ENCODE measurements around the gene ADM2.
"Not testable (repeated sequence)": the region's sequence is repeated elsewhere in the genome, so short reads cannot be mapped to it uniquely, and the experiment has no call there.

Gene ADM2, protein sequence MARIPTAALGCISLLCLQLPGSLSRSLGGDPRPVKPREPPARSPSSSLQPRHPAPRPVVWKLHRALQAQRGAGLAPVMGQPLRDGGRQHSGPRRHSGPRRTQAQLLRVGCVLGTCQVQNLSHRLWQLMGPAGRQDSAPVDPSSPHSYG

DNA sequence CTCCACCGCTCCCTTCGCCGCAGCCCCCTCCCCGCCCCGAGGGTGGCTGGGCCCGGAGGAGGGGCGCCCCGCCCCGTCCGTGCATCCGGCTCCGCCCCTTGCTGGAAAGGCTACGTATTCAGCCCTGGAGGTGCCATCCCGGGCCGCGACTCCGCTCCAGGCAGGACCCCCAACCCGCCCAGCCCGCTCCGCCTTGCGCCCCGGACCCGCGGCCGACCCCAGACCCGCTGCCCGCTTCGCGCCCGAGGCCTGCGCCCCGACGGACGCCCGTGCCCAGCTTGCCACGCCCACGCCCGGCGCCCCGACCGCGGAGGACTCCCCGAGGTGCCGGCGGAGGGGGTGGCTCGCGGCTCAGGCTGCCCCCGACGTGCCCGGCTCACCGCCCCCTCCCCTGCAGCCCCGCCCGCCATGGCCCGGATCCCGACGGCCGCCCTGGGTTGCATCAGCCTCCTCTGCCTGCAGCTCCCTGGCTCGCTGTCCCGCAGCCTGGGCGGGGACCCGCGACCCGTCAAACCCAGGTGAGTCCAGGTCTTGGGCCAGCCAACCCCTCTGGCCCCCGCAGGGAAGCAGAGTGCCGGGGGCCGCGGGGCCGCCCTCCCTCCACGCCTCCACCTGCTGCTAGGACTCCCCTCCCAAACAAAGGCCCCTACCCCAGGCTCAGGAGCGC, at the start of gene ADM2:
Gene ADM2 (plus strand): TSS at position 104 of the 667 bp plus-strand sequence. CDS start 305 bp downstream, at position 409.
- TF ChIP-seq, protein P1, sequence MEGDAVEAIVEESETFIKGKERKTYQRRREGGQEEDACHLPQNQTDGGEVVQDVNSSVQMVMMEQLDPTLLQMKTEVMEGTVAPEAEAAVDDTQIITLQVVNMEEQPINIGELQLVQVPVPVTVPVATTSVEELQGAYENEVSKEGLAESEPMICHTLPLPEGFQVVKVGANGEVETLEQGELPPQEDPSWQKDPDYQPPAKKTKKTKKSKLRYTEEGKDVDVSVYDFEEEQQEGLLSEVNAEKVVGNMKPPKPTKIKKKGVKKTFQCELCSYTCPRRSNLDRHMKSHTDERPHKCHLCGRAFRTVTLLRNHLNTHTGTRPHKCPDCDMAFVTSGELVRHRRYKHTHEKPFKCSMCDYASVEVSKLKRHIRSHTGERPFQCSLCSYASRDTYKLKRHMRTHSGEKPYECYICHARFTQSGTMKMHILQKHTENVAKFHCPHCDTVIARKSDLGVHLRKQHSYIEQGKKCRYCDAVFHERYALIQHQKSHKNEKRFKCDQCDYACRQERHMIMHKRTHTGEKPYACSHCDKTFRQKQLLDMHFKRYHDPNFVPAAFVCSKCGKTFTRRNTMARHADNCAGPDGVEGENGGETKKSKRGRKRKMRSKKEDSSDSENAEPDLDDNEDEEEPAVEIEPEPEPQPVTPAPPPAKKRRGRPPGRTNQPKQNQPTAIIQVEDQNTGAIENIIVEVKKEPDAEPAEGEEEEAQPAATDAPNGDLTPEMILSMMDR (IDR thresholded peaks at IDR 0.05; ENCODE audit: low read depth, low read length, missing control alignments) = no peak
- H3K4me3 ChIP-seq (ENCODE audit: low read depth, low read length) = peak within 1 kb of the TSS; percentile 34
- in situ Hi-C loops (cut with HindIII; ENCODE audit: low sequenced_read_pairs) = loop anchor here (10.0 kb wide), 1 partner anchor 127 kb away; no protein-coding TSS in a partner anchor
- DNase-seq (ENCODE audit: low read depth) = no peak

DNA sequence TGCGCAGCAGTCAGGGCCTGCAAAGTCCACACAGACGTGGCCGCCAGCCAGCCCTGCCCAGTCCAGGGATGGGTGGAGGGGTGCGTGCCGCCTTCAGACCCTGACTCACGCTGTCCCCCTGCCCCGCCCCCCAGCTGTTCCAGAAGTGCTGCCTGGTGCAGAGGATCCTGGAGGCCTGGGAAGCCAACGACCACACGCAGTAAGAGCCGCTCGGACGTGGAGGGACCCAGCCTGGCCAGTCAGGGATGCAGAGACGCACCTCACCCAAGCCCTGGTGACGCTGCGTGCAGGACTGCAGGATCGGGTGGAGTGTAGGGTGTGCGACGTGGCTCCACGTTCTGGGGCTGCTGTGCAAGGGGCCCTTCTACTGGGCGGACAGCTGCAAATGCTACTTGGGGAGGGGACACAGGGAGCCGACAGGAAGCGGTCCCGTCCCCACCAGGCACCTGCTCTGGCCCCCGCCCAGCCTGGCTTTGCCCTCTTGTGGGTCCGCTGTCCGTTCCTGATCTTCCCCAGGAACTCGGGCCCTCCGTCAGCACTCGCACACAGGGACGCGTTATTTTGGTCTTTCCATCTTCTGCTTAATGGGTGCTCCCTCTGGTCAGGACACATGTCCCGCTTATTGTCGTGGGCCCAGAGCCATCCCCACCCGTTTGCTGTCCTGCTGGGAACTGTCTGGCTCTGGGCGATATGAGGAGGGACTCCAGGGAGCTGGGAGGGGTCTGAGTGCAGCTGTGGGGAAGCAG, 49.0 kb upstream of the ADM2 start:
- H3K4me3 ChIP-seq (ENCODE audit: low read depth, low read length) = no peak overlapping the region
- TF ChIP-seq, protein P1 (IDR thresholded peaks at IDR 0.05; ENCODE audit: low read depth, low read length, missing control alignments) = no peak
- DNase-seq (ENCODE audit: low read depth) = no peak
- in situ Hi-C loops (cut with HindIII; ENCODE audit: low sequenced_read_pairs) = no loop called here

DNA sequence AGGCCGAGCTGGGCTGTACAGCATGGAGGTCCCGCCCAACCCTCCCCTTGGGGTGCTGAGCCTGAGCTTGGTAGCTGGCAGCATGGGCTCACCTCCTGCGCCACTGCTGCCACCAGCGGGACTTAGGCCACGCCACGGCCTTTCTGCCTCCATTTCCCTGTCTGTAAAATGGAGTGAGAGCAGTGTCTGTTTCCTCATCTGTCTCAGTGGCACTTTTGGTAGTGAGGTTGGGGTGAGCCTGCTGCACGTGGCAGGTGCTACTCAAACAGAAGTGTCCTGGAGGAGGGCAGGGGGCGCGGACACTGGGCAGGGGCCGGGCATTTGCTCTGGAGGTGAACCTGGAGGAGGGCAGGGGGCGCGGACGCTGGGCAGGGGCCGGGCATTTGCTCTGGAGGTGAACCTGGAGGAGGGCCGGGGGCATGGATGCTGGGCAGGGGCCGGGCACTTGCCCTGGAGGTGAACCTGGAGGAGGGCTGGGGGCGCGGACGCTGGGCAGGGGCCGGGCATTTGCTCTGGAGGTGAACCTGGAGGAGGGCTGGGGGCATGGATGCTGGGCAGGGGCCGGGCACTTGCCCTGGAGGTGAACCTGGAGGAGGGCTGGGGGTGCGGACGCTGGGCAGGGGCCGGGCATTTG, 48.3 kb upstream of the ADM2 start:
- in situ Hi-C loops (cut with HindIII; ENCODE audit: low sequenced_read_pairs); DNase-seq (ENCODE audit: low read depth); H3K4me3 ChIP-seq (ENCODE audit: low read depth, low read length): not testable (repeated sequence)

DNA sequence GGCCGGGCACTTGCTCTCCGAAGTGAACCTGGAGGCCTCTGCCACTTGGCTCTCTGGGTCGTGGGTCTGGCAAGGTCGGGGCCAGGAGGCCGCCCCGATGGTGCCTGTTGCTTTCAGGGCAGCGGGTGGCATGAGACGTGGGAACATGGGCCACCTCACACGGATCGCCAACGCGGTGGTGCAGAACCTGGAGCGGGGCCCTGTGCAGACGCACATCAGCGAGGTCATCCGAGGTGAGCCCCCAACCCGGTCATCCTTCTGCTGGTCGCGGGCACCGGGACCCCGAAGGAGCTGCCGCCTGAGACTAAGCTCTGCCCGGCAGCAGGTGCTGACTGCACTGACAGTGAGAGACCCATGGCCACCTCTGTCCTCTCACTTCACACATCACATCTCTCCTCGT, 46.5 kb upstream of the ADM2 start:
- TF ChIP-seq, protein P1 (IDR thresholded peaks at IDR 0.05; ENCODE audit: low read depth, low read length, missing control alignments) = no peak
- in situ Hi-C loops (cut with HindIII; ENCODE audit: low sequenced_read_pairs) = no loop called here
- no peak overlapping the region for H3K4me3 ChIP-seq (ENCODE audit: low read depth, low read length)
- DNase-seq (ENCODE audit: low read depth) = no peak

DNA sequence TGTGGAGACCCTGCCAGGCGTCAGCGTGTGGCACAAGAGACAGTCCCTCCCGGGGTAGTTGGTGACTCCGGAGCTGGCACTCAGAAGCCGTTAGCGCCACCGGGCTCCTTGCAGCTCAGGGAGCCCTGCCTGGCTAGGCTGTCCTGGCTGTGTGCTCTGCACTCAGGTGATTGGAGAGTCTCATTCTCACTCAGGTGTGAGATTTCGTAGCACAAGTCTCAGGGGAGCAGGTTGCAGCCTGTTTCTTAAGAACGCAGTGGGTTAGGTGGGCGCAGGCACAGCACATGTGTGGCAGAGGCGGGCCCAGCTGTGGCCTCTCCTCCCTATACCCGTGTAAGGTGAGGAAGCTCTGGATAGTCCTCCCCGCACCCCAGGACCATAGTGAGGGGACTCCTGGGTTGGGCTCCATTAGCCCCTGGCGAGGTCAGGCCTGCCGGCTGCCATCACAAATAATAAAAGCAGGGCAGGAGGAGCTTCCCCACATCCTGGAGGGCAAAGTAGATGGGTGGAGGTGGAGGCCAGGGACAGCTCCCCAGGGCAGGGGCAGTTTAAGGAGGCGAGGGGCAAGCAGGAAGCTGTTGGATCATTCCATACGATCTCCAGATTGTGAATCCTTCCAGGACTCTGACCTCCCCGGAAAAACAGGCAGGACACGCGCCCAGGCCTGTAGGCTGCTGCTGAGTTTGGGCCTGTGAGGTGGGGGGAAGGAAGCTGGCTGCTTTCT, 45.9 kb upstream of the ADM2 start:
- TF ChIP-seq, protein P1 (IDR thresholded peaks at IDR 0.05; ENCODE audit: low read depth, low read length, missing control alignments) = no peak
- in situ Hi-C loops (cut with HindIII; ENCODE audit: low sequenced_read_pairs) = no loop called here
- H3K4me3 ChIP-seq (ENCODE audit: low read depth, low read length) = no peak overlapping the region

DNA sequence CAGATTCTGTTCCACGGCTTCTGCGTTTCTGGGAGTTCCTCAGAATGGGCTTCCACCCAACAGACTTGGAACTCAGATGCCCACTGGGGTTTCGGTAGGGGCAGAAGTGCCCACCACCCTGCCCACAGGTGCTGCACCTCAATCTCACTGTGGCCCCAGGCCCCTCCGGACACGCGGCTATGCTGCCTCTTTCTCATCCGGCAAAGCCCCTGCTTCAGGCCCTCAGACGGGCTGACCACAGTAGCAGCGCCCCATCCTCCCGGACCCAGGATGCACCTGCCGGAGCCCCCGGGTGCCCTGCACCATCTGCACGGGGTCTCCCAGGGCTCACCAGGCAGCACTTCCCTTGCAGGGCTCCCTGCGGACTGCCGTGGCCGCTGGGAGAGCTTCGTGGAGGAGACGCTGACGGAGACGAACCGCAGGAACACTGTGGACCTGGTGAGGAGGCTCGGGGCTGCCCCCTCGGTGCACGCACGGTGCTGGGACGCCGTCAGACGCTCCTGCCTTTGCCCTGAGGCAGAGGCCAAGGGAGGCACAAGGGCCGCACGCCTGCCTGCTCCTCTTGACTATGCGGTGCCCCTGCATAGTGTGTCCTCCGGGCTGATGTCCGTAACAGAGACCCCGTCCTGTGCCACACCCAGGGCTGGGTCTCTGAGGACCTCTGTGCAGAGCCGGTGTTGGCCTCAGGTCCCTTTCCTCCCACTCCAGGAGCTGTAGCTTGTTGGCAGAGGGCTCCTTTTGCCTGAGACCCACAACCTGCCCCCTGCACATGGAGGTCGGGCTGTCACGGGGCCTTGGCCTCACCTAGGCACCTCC, 45.1 kb upstream of the ADM2 start:
- DNase-seq (ENCODE audit: low read depth) = no peak
- no peak overlapping the region for H3K4me3 ChIP-seq (ENCODE audit: low read depth, low read length)
- TF ChIP-seq, protein P1 (IDR thresholded peaks at IDR 0.05; ENCODE audit: low read depth, low read length, missing control alignments) = no peak
- in situ Hi-C loops (cut with HindIII; ENCODE audit: low sequenced_read_pairs) = no loop called here

More for the DNA sequence above, 45.9 kb upstream of the ADM2 start:
- no peak for DNase-seq (ENCODE audit: low read depth)

Data from astrocyte of the cerebellum (primary cell).